ENCODE results near the gene VTI1A. TPM values are rescaled to one million over a fixed set of nuclear protein-coding genes. Genes with fewer than 3 reads are reported as not detected.

Gene VTI1A
- total RNA-seq, 2 donors from 2014 or later, result 53.3 to 57.5 TPM

- WGBS, result 91% methylated on average over 1 of the region's 1 CpG
- intact Hi-C loops (cut with DNase I), result no loop called here
- TF ChIP-seq CTCF (IDR thresholded peaks at IDR 0.05) (no peak), POLR2AphosphoS5 (IDR thresholded peaks at IDR 0.05) (no peak), POLR2A (IDR thresholded peaks at IDR 0.05) (no peak)
- Histone ChIP-seq H3K4me3 (no peak overlapping the region), H3K27ac (no peak overlapping the region), H3K27me3 (replicated peaks; ENCODE audit: insufficient read depth) (no peaks in the 10 kb centered on the region), H3K36me3 (no peaks in the 10 kb centered on the region), H3K4me1 (replicated peaks) (no peaks in the 10 kb centered on the region), H3K9me3 (no peaks in the 10 kb centered on the region)
- DNase-seq (ENCODE audit: low spot score), result no peak
Measured at GRCh38 chr10:112407696-112408095, 39.3 kb upstream of the VTI1A start.

GRCh38 chr10:112409299-112409698, 37.7 kb upstream of the VTI1A start:
- no peaks in the 10 kb centered on the region for H3K36me3 ChIP-seq

GRCh38 chr10:112409755-112410154, 37.3 kb upstream of the VTI1A start:
- H3K27ac ChIP-seq, result no peak overlapping the region
- H3K4me3 ChIP-seq, result no peak overlapping the region
- 83% methylated on average over 4 of the region's 4 CpGs for WGBS
- H3K36me3 ChIP-seq, result no peaks in the 10 kb centered on the region
- no peak for DNase-seq (ENCODE audit: low spot score)
- H3K27me3 ChIP-seq (replicated peaks; ENCODE audit: insufficient read depth), result no peaks in the 10 kb centered on the region
- no peak for TF ChIP-seq POLR2AphosphoS5 (IDR thresholded peaks at IDR 0.05)
- TF ChIP-seq CTCF (IDR thresholded peaks at IDR 0.05), result no peak
- TF ChIP-seq POLR2A (IDR thresholded peaks at IDR 0.05), result no peak
- intact Hi-C loops (cut with DNase I), result no loop called here
- no peaks in the 10 kb centered on the region for H3K9me3 ChIP-seq
- H3K4me1 ChIP-seq (replicated peaks), result no peaks in the 10 kb centered on the region

More at GRCh38 chr10:112409299-112409698, 37.7 kb upstream of the VTI1A start:
- no peaks in the 10 kb centered on the region for H3K9me3 ChIP-seq
- 65% methylated on average over 2 of the region's 2 CpGs for whole genome bisulfite sequencing
- intact Hi-C loops (cut with DNase I), result no loop called here
- TF ChIP-seq POLR2A (IDR thresholded peaks at IDR 0.05) (no peak), CTCF (IDR thresholded peaks at IDR 0.05) (no peak), POLR2AphosphoS5 (IDR thresholded peaks at IDR 0.05) (no peak)
- DNase-seq (ENCODE audit: low spot score), result no peak
- H3K4me1 ChIP-seq (replicated peaks), result no peaks in the 10 kb centered on the region
- H3K27me3 ChIP-seq (replicated peaks; ENCODE audit: insufficient read depth), result no peaks in the 10 kb centered on the region
- H3K27ac ChIP-seq, result no peak overlapping the region
- no peak overlapping the region for H3K4me3 ChIP-seq

GRCh38 chr10:112412696-112413095, 34.3 kb upstream of the VTI1A start:
- Histone ChIP-seq H3K4me1 (replicated peaks) (no peaks in the 10 kb centered on the region), H3K9me3 (no peaks in the 10 kb centered on the region), H3K36me3 (no peaks in the 10 kb centered on the region), H3K27me3 (replicated peaks; ENCODE audit: insufficient read depth) (no peaks in the 10 kb centered on the region), H3K4me3 (no peak overlapping the region), H3K27ac (no peak overlapping the region)
- DNase-seq (ENCODE audit: low spot score), result no peak
- TF ChIP-seq POLR2AphosphoS5 (IDR thresholded peaks at IDR 0.05) (no peak), CTCF (IDR thresholded peaks at IDR 0.05) (no peak), POLR2A (IDR thresholded peaks at IDR 0.05) (no peak)
- intact Hi-C loops (cut with DNase I), result no loop called here
- 95% methylated on average over 2 of the region's 2 CpGs for WGBS

- Histone ChIP-seq H3K4me1 (replicated peaks) (no peaks in the 10 kb centered on the region), H3K9me3 (no peaks in the 10 kb centered on the region), H3K27me3 (replicated peaks; ENCODE audit: insufficient read depth) (no peaks in the 10 kb centered on the region), H3K27ac (no peak overlapping the region), H3K4me3 (no peak overlapping the region), H3K36me3 (no peaks in the 10 kb centered on the region)
- TF ChIP-seq POLR2A (IDR thresholded peaks at IDR 0.05), result no peak
- TF ChIP-seq POLR2AphosphoS5 (IDR thresholded peaks at IDR 0.05), result no peak
- no peak for TF ChIP-seq CTCF (IDR thresholded peaks at IDR 0.05)
- intact Hi-C loops (cut with DNase I), result no loop called here
- DNase-seq (ENCODE audit: low spot score), result no peak
- whole genome bisulfite sequencing, result 94% methylated on average over 3 of the region's 3 CpGs
Measured at GRCh38 chr10:112421731-112422130, 25.3 kb upstream of the VTI1A start.
